A673 (cell line): ENCODE data around the gene UST. TPM values are rescaled to one million over a fixed set of nuclear protein-coding genes. Genes with fewer than 3 reads are reported as not detected.

Experiments used
- BruUV-seq: library from RNA; stranded (reverse); fragments of 400-500 nt; replicated peaks from 2 replicates; lab custom pipeline; 2021; lab: Mats Ljungman, UMichigan
- CTCF ChIA-PET: fragments of 300-600 bp; sonication (Branson Sonifier 250); formaldehyde crosslinking; loops from one replicate; lab custom pipeline; 2022; ENCODE audit warnings: antibody characterized with exemption; lab: Charles Lee
- POLR2A ChIA-PET: fragments of 300-600 bp; sonication (Branson Sonifier 250); formaldehyde crosslinking; loops from one replicate; lab custom pipeline; 2022; ENCODE audit warnings: antibody characterized with exemption; ENCODE audit not compliant: low non-redundant PET; lab: Charles Lee
- DNase-seq: peaks from one replicate; pipeline ENCODE4 v3.0.0-alpha.2; 2015; ENCODE audit warnings: low spot score
- H3K27ac ChIP-seq: fragments of 200-600 bp; sonication (generic); 2 replicates; pipeline ENCODE4 v1.5.1; 2016; ENCODE audit warnings: mixed run types, low read depth, mild to moderate bottlenecking, mixed read lengths, antibody characterized with exemption, low read length; ENCODE audit not compliant: poor library complexity, severe bottlenecking
- H3K27me3 ChIP-seq: fragments of 200-600 bp; sonication (generic); replicated peaks from 2 replicates; pipeline ENCODE4 v1.6.1; 2017; ENCODE audit warnings: mixed run types, low read depth, mild to moderate bottlenecking, mixed read lengths, antibody characterized with exemption, low read length; ENCODE audit not compliant: insufficient read depth, poor library complexity
- H3K36me3 ChIP-seq: fragments of 200-600 bp; sonication (generic); 2 replicates; pipeline ENCODE4 v1.6.1; 2016; ENCODE audit warnings: mixed run types, mild to moderate bottlenecking, mixed read lengths, antibody characterized with exemption, low read length; ENCODE audit not compliant: insufficient read depth, poor library complexity, severe bottlenecking
- H3K4me1 ChIP-seq: fragments of 200-600 bp; sonication (generic); 2 replicates; pipeline ENCODE4 v1.6.1; 2017; ENCODE audit warnings: mixed run types, mild to moderate bottlenecking, mixed read lengths, antibody characterized with exemption, low read length; ENCODE audit not compliant: insufficient read depth, poor library complexity, severe bottlenecking
- H3K4me3 ChIP-seq: fragments of 200-600 bp; sonication (generic); 2 replicates; pipeline ENCODE4 v1.5.1; 2016; ENCODE audit warnings: low read depth, mixed run types, mild to moderate bottlenecking, mixed read lengths, low read length; ENCODE audit not compliant: poor library complexity, severe bottlenecking
- H3K9me3 ChIP-seq: fragments of 200-600 bp; sonication (generic); 2 replicates; pipeline ENCODE4 v1.6.1; 2016; ENCODE audit warnings: mixed run types, low read depth, mild to moderate bottlenecking, mixed read lengths, antibody characterized with exemption, low read length; ENCODE audit not compliant: poor library complexity, severe bottlenecking
- CTCF ChIP-seq: fragments of 300-800, 200-600 bp; sonication (generic); conservative IDR thresholded peaks from 2 replicates; pipeline ENCODE4 v1.5.1; 2017; ENCODE audit warnings: low read depth, mild to moderate bottlenecking, antibody characterized with exemption, low read length, moderate library complexity, mixed read lengths
- EZH2 ChIP-seq: fragments of 200-600 bp; sonication (generic); IDR thresholded peaks from 2 replicates; pipeline ENCODE4 v1.6.1; 2017; ENCODE audit warnings: borderline replicate concordance, low read depth, mild to moderate bottlenecking, mixed read lengths, antibody characterized with exemption, low read length; ENCODE audit not compliant: poor library complexity, severe bottlenecking
- intact Hi-C: fragments of 100-400 bp; cut with micrococcal nuclease; formaldehyde crosslinking; loops from one replicate; pipeline ENCODE4 v1.10.0; 2022; ENCODE audit not compliant: unreplicated experiment
- total RNA-seq: library from RNA; stranded (reverse); gene quantifications from 2 replicates; pipeline ENCODE4 v1.2.3, GENCODE V29; 2021

Gene UST
- total RNA-seq, 1 experiment from 2014 or later, result 1.5 TPM

DNA sequence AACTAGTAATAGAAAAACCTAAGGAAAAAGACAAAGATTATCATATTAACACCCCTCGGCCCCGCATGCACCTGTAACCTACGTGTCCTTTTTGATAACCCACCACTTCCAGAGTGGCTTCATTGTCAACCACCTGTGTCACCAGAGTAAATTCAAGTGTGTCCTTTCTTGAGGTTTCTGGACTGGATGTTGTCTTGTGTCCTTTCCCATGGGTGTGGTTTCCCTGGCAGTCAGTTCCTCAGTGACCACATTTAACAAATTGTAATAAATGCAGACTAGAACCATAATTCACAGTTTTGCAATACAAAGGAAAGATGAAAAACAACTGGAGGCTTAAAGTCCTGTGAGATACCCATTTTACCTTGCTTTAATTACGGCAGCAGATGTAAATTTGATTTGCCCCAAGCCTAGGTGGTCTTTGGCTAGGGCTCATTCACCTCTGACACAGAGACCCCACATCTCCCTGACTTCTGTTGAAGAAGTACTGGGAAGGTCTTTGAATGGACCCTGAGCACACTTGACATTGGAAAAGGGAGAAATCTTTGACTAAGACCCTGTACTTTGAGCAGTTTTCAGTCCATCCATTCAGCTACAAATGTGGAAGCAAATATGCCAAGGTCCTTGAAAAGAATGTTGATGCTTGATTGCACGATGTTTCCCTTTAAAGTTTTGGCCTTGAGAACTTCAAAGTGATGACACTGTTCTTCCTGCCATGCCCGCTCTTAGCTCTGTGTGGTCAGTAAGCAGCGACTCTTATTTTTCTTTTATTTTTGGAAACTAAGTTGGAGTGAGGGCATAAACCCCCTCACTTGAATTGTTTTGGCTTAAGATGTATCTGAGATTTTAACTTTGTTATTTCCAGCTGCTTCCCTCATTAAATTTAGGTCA is 232.4 kb downstream of the UST start:
- BruUV-seq, result no TSS peak
- H3K4me3 ChIP-seq, result no peak overlapping the region
- ChIA-PET CTCF (no interaction called here), POLR2A (interaction anchor here (0.6 kb wide), 1 partner anchor 348 kb away, joined by 3 read pairs; no protein-coding TSS in a partner anchor)
- peaks cover 4% of the 10 kb centered on the region for H3K27me3 ChIP-seq
- no peak overlapping the region for H3K27ac ChIP-seq
- no peak for TF ChIP-seq EZH2
- no peak for TF ChIP-seq CTCF
- no peaks in the 10 kb centered on the region for H3K9me3 ChIP-seq
- H3K36me3 ChIP-seq, result no peaks in the 10 kb centered on the region
- no peaks in the 10 kb centered on the region for H3K4me1 ChIP-seq
- no peak for DNase-seq
- intact Hi-C loops, result no loop called here

- TF ChIP-seq EZH2, result no peak
- no peak for TF ChIP-seq CTCF
- intact Hi-C loops, result no loop called here
- no TSS peak for BruUV-seq
- no peaks in the 10 kb centered on the region for H3K4me1 ChIP-seq
- no peak overlapping the region for H3K27ac ChIP-seq
- H3K9me3 ChIP-seq, result no peaks in the 10 kb centered on the region
- H3K27me3 ChIP-seq, result no peaks in the 10 kb centered on the region
- ChIA-PET CTCF (no interaction called here), POLR2A (no interaction called here)
- H3K4me3 ChIP-seq, result no peak overlapping the region
- no peaks in the 10 kb centered on the region for H3K36me3 ChIP-seq
- DNase-seq, result no peak
Observed at GRCh38 chr6:148980234-148980633, 233.4 kb downstream of the UST start.

GRCh38 chr6:148981515-148981914 is 234.7 kb downstream of the UST start:
- ChIA-PET POLR2A (no interaction called here), CTCF (no interaction called here)
- intact Hi-C loops, result no loop called here
- BruUV-seq, result no TSS peak
- no peaks in the 10 kb centered on the region for H3K9me3 ChIP-seq
- no peaks in the 10 kb centered on the region for H3K4me1 ChIP-seq
- H3K4me3 ChIP-seq, result no peak overlapping the region
- no peak overlapping the region for H3K27ac ChIP-seq
- TF ChIP-seq CTCF, result no peak
- no peak for TF ChIP-seq EZH2
- H3K27me3 ChIP-seq, result no peaks in the 10 kb centered on the region
- no peak for DNase-seq
- no peaks in the 10 kb centered on the region for H3K36me3 ChIP-seq
